NT2/D1 (cell line): ENCODE results near the gene SLC12A8.

Source experiments
- SUZ12 ChIP-seq: IDR thresholded peaks from 2 replicates; pipeline ENCODE4 v1.6.1; 2011; ENCODE audit not compliant: insufficient read length, insufficient read depth; ENCODE audit errors: extremely low read depth
- YY1 ChIP-seq: IDR thresholded peaks from 2 replicates; pipeline ENCODE4 v1.6.1; 2011; ENCODE audit not compliant: insufficient read length, insufficient read depth
- ZNF274 ChIP-seq: IDR thresholded peaks from 2 replicates; pipeline ENCODE4 v1.6.1; 2011; ENCODE audit warnings: mild to moderate bottlenecking, low read depth, low read length

- no peak for TF ChIP-seq YY1
- TF ChIP-seq ZNF274 = no peak
- TF ChIP-seq SUZ12 = no peak
Observed at GRCh38 chr3:125143982-125144652, 68.4 kb downstream of the SLC12A8 start.
